Stomach (tissue), 9 donors: ENCODE data around the gene WDR12. TPM values are rescaled to one million over a fixed set of nuclear protein-coding genes. Genes with fewer than 3 reads are reported as not detected.

Source experiments
- DNase-seq, 2 donors: peaks; one replicate each; pipeline versions ENCODE4 v3.0.0 to v3.0.0-alpha.2; 2013 to 2019
- H3K27ac ChIP-seq, 5 donors: fragments of 200-600 bp in 4 of 5; sonication (generic) in 4 of 5; one replicate each; pipeline ENCODE4 v1.5.1; 2013 to 2019; ENCODE audit warnings: mild to moderate bottlenecking in 1 of 5, moderate library complexity in 1 of 5
- H3K27me3 ChIP-seq, 3 donors: fragments of 200-600 bp; sonication (generic); one replicate each; pipeline ENCODE4 v1.5.1; 2017 to 2019; ENCODE audit warnings: mixed run types in 1 of 3
- H3K36me3 ChIP-seq, 4 donors: fragments of 200-600 bp; sonication (generic); 1 replicate in 3 of 4; 2 replicates in 1 of 4; pipeline ENCODE4 v1.5.1; 2016 to 2019
- H3K4me1 ChIP-seq, 4 donors: fragments of 200-600 bp; sonication (generic); one replicate each; pipeline ENCODE4 v1.5.1; 2016 to 2019
- H3K4me3 ChIP-seq, 4 donors: fragments of 200-600 bp; sonication (generic) in 3 of 4; one replicate each; pipeline ENCODE4 v1.5.1; 2016 to 2019; ENCODE audit warnings: mild to moderate bottlenecking in 1 of 4
- H3K9me3 ChIP-seq, 4 donors: fragments of 200-600 bp; sonication (generic); one replicate each; pipeline ENCODE4 v1.5.1; 2016 to 2019
- CTCF ChIP-seq, 7 experiments: fragments of 450-650 bp in 4 of 7; fragments of 200-600 bp in 3 of 7; sonication (generic) in 3 of 7; IDR thresholded peaks; one replicate each; pipeline ENCODE4 v1.5.1; 2016 to 2019; ENCODE audit warnings: antibody characterized with exemption in 7 of 7, control low read depth in 2 of 7, mild to moderate bottlenecking in 1 of 7
- EP300 ChIP-seq: sonication (generic); formaldehyde crosslinking; IDR thresholded peaks from one replicate; pipeline ENCODE4 v1.6.1; 2017; ENCODE audit warnings: antibody characterized with exemption
- POLR2A ChIP-seq, 4 donors: fragments of 450-650 bp; IDR thresholded peaks; one replicate each; pipeline ENCODE4 v1.6.1; 2016; ENCODE audit warnings: antibody characterized with exemption in 4 of 4, control low read depth in 2 of 4, mild to moderate bottlenecking in 1 of 4, moderate library complexity in 1 of 4
- POLR2AphosphoS5 ChIP-seq, 3 donors: sonication (generic); formaldehyde crosslinking; IDR thresholded peaks; one replicate each; pipeline ENCODE4 v1.6.1; 2016; ENCODE audit warnings: antibody characterized with exemption in 3 of 3
- WGBS, 5 donors: extraction: QIAGEN DNeasy Blood & Tissue Kit in 3 of 5; methylation state at CpG; one replicate each; pipeline versions ENCODE4 v1.1.5 to v1.1.7; 2013 to 2018; 5-methylcytosine and 5-hydroxymethylcytosine counted together
- intact Hi-C: fragments of 100-400 bp; cut with DNase I; formaldehyde crosslinking; loops from one replicate; pipeline ENCODE4 v1.15.1; 2023; ENCODE audit warnings: low total_unique reads
- polyA plus RNA-seq, 3 donors: library from polyadenylated mRNA; stranded (reverse); fragments of 200-250 nt; gene quantifications; one replicate each; pipeline ENCODE4 v1.2.3, GENCODE V29; 2013
- total RNA-seq, 5 donors: library from RNA; depleted of rRNA; stranded (reverse); fragments of >200 nt; gene quantifications; one replicate each; pipeline versions ENCODE4 v1.1.0 to v1.2.3, GENCODE V29; 2014 to 2016
- donor health status: healthy with polysubstance abuse.
- donor health status: Bipolar disorder and iron deficiency.
- donor health status: healthy.

Gene WDR12
- total and polyA plus RNA-seq, 8 donors: 1.7 to 40.9 (median 10.1) TPM; not detected in 1

GRCh38 chr2:202945497-202945896 lies 34.0 kb upstream of the WDR12 start:
- no peak overlapping the region for H3K27ac ChIP-seq
- no peaks in the 10 kb centered on the region for H3K4me1 ChIP-seq
- WGBS, 5 donors: 95 to 100% (median 99%) methylated on average over 2 of the region's 2 CpGs
- DNase-seq: no peak
- intact Hi-C loops: no loop called here
- peaks cover 0 to 37% (median 29%) of the 10 kb centered on the region in 4 donors for H3K36me3 ChIP-seq
- peaks cover 0 to 11% (median 4%) of the 10 kb centered on the region in 4 donors for H3K9me3 ChIP-seq
- TF ChIP-seq EP300 (no peak), POLR2AphosphoS5 (IDR thresholded peaks at IDR 0.05) (no peak), POLR2A (IDR thresholded peaks at IDR 0.05) (no peak), CTCF (IDR thresholded peaks at IDR 0.05) (no peak)
- no peaks in the 10 kb centered on the region for H3K27me3 ChIP-seq
- no peak overlapping the region for H3K4me3 ChIP-seq

DNA sequence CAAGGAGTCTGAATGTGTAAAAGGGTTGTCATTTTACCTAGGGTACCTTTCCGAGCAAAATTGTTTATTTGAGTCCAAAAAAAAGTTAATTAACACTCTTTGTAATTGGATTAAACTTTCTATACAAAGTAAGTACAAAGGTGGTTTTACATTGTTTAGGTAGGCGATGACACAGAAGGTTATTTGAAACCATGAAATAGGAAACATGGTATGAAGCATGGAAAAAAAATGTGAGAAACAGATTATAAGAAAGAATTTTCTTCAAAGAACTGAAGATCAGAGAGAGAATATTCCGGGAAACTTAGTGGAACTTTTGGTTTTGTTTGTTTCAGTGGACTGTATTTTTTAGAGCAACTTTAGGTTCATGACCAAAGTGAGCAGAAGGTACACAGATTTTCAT lies 33.3 kb upstream of the WDR12 start:
- WGBS, 5 donors: 79 to 84% (median 81%) methylated on average over 3 of the region's 3 CpGs
- DNase-seq: no peak
- no peaks in the 10 kb centered on the region for H3K27me3 ChIP-seq
- no peaks in the 10 kb centered on the region for H3K4me1 ChIP-seq
- TF ChIP-seq POLR2AphosphoS5 (IDR thresholded peaks at IDR 0.05) (no peak), CTCF (IDR thresholded peaks at IDR 0.05) (no peak), POLR2A (IDR thresholded peaks at IDR 0.05) (no peak), EP300 (no peak)
- H3K4me3 ChIP-seq: no peak overlapping the region
- H3K9me3 ChIP-seq: peaks cover 0 to 11% (median 4%) of the 10 kb centered on the region in 4 donors
- no peak overlapping the region for H3K27ac ChIP-seq
- H3K36me3 ChIP-seq: peaks cover 0 to 42% (median 33%) of the 10 kb centered on the region in 4 donors
- intact Hi-C loops: no loop called here

- Histone ChIP-seq H3K9me3 (peaks cover 0 to 11% (median 4%) of the 10 kb centered on the region in 4 donors), H3K27me3 (no peaks in the 10 kb centered on the region), H3K27ac (no peak overlapping the region), H3K4me1 (no peaks in the 10 kb centered on the region), H3K36me3 (peaks cover 0 to 46% (median 36%) of the 10 kb centered on the region in 4 donors), H3K4me3 (no peak overlapping the region)
- no peak for DNase-seq
- TF ChIP-seq CTCF (IDR thresholded peaks at IDR 0.05) (no peak), POLR2AphosphoS5 (IDR thresholded peaks at IDR 0.05) (no peak), EP300 (no peak), POLR2A (IDR thresholded peaks at IDR 0.05) (no peak)
- 24 to 34% (median 28%) methylated on average over 1 of the region's 1 CpG for WGBS, 5 donors
- intact Hi-C loops: no loop called here
Observed at GRCh38 chr2:202944408-202944807, 32.9 kb upstream of the WDR12 start.

DNA sequence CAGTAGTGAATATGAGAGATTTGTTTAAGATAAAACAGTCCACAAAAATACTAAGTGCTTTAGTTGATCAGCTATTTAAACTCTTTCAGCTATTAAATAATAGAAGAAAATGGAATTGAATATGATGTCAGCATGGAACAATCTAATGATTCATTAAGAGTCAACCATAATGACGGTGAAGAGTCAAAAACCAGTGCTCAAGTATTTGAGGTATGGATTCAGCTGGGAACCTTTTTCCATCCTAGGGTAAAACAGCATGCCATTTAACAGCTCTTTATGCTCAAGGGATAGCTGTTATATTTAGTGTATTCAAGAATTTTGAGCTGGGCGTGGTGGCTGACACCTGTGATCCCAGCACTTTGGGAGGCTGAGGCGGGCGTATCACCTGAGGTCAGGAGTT lies 30.3 kb upstream of the WDR12 start:
- no peaks in the 10 kb centered on the region for H3K27me3 ChIP-seq
- H3K4me3 ChIP-seq: no peak overlapping the region
- intact Hi-C loops: no loop called here
- no peak for DNase-seq
- H3K27ac ChIP-seq: no peak overlapping the region
- H3K9me3 ChIP-seq: no peaks in the 10 kb centered on the region
- TF ChIP-seq CTCF (IDR thresholded peaks at IDR 0.05): no peak
- no peak for TF ChIP-seq POLR2A (IDR thresholded peaks at IDR 0.05)
- TF ChIP-seq EP300: no peak
- no peak for TF ChIP-seq POLR2AphosphoS5 (IDR thresholded peaks at IDR 0.05)
- peaks cover 0 to 57% (median 46%) of the 10 kb centered on the region in 4 donors for H3K36me3 ChIP-seq
- WGBS, 5 donors: 91 to 97% (median 97%) methylated on average over 4 of the region's 4 CpGs
- H3K4me1 ChIP-seq: no peaks in the 10 kb centered on the region
